ENCODE data around the gene PRRX2.

PRRX2 gene

DNA sequence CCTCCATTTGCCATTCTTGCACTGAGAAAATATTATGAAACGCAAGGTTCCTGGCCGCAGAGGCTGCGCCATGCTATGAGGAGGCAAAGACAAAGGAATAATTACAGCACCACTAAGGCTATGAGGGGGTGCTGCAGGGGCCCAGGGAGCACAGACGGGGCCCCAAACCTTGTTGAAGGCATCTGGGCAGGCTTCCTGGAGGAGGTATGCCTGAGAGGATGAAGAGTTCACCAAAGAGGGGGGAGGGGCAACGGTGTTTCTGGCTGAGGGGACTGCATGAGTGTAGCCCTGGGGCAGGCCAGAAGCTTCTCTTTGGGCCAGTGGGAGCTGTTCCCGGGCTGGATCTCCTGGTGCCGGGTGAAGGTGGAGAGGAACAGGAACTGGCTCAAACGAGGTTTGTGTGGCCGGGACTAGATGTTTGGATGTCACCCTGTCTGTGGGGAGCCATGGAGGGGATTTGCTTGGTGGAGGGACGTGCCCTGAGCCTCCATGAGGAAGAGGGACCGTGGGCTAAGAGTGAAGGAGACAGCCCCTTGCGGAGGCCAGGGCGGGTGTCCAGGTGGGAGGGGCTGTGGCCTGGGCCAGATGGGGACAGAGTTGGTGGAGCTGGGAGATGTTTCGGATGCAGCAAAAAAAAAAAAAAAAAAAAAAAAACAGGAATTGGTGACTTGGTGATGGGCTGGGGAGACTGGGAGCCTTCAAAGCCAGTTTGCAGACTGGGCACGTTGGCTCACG is 59.2 kb downstream of the PRRX2 start:
- TF ChIP-seq, protein P1, sequence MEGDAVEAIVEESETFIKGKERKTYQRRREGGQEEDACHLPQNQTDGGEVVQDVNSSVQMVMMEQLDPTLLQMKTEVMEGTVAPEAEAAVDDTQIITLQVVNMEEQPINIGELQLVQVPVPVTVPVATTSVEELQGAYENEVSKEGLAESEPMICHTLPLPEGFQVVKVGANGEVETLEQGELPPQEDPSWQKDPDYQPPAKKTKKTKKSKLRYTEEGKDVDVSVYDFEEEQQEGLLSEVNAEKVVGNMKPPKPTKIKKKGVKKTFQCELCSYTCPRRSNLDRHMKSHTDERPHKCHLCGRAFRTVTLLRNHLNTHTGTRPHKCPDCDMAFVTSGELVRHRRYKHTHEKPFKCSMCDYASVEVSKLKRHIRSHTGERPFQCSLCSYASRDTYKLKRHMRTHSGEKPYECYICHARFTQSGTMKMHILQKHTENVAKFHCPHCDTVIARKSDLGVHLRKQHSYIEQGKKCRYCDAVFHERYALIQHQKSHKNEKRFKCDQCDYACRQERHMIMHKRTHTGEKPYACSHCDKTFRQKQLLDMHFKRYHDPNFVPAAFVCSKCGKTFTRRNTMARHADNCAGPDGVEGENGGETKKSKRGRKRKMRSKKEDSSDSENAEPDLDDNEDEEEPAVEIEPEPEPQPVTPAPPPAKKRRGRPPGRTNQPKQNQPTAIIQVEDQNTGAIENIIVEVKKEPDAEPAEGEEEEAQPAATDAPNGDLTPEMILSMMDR (IDR thresholded peaks at IDR 0.05): no peak
- DNase-seq (ENCODE audit: low spot score): peak; percentile 71
- no peak overlapping the region for H3K4me3 ChIP-seq
- H3K27ac ChIP-seq: peak overlapping the region in 1 of 2 donors; percentile 22

DNA sequence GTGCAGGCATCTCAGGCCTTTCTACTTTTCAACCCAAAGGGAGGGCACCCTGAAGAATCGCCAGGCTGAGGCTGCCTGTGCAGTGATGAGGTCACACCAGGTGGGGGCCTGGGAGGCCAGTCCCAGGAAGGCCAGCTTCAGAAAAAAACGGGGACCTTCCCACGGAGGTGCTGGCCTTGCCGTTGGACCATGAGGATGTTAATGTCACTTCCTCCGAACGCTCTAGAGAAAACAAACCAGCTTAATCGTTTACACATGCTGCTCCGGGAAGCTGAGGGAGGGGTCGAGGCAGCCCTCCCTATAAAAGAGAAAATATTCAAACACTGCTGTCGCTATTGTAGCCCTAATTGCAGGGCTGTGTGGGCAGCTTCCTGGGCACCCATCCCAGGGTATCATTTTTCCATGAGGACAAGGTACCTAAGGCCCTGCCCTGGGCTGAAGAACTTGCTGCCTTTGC is 60.4 kb downstream of the PRRX2 start:
- H3K27ac ChIP-seq: peak overlapping the region; percentile 35 to 65

DNA sequence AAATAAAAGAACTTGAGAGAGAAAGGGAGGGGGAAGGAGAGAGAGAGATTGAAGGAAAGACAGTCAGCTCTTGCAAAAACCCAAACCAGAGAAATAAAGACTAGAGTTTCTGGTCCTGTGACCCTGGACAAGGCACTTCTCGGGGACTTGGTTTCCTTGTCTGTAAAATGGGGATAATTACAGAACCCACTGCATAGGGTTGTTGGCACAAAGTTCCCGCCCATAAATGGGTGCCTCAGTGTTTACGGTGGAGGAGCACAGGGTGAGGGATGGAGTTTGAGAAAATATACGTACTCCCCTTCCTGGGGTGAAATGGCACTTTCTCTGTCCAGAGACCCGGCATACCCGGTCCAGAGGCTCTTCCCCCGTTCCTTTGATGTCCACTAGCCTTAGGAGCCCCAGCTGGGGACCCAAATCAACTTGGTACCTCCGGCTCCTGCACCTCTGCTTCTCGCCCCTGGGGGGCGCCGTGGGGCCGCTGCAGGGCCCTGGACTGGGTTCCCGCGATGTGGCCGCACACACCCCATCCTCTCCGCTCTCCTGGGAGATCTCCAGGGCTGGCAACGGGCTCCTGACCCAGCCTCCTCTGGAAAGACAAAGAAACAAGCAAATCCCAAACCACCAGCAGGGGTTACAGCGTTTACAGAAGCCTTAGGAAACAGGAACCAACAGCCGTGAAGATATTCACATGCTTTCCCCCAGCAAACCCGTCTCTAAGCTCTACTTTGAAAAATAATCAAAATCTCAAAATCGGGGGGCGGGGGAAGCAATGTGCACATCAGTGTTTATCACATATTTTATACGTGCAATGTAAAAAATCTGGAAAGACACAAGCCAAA is 61.1 kb downstream of the PRRX2 start:
- H3K4me3 ChIP-seq: peak overlapping the region; percentile 4
- H3K27ac ChIP-seq: peak overlapping the region; percentile 21 to 35
- TF ChIP-seq, protein P1 (IDR thresholded peaks at IDR 0.05): peak; percentile 89
- DNase-seq (ENCODE audit: low spot score): no peak

More for the DNA sequence above, 60.4 kb downstream of the PRRX2 start:
- DNase-seq (ENCODE audit: low spot score): no peak
- H3K4me3 ChIP-seq: no peak overlapping the region
- TF ChIP-seq, protein P1 (IDR thresholded peaks at IDR 0.05): no peak

DNA sequence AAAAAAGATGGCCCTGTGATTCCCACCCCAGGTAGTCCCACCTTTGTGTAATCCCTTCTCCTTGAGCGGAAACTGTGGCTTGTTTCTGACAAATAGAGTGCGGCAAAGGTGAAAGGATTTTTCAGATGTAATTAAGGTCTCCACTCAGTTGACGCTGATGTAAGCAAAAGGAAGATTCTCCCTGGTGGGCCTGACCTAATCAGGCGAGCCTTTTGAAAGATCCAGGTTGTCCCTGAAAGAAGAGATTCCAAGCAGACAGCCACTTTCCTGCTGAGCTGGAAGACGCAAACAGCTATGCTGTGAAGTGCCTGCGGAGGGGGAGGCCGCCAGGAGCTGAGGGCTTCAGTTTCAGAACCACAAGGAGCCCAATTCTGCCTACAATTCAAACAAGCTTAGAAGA is 63.3 kb downstream of the PRRX2 start:
- DNase-seq (ENCODE audit: low spot score): no peak
- TF ChIP-seq, protein P1 (IDR thresholded peaks at IDR 0.05): no peak
- no peak overlapping the region for H3K27ac ChIP-seq
- no peak overlapping the region for H3K4me3 ChIP-seq

DNA sequence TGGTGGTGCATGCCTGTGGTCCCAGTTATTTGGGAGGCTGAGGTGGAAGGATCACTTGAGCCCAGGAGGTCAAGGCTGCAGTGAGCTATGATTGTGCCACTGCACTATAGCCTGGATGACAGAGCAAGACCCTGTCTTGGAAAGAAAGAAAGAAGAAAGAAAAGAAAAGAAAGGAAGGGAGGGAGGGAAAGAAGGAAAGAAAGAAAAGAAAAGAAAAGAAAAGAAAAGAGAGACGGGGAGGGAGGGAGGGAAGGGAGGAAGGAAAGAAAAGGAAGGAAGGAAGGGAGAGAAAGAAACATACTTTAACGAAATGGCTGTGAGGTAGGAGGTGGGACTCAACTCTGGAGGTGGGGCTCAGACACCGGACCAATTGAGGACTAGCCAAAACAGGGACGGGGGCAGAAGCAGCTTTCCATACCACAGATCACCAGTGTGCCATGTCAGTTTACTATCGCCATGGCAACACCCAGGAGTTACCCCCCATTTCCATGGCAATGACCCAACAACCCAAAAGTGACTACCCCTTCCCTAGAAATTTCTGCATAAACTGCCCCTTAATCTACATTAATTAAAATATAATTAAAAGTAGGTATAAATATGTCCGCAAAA is 66.1 kb downstream of the PRRX2 start:
- Histone ChIP-seq H3K27ac (no peak overlapping the region), H3K4me3 (no peak overlapping the region)
- TF ChIP-seq, protein P1 (IDR thresholded peaks at IDR 0.05): no peak
- DNase-seq (ENCODE audit: low spot score): no peak

DNA sequence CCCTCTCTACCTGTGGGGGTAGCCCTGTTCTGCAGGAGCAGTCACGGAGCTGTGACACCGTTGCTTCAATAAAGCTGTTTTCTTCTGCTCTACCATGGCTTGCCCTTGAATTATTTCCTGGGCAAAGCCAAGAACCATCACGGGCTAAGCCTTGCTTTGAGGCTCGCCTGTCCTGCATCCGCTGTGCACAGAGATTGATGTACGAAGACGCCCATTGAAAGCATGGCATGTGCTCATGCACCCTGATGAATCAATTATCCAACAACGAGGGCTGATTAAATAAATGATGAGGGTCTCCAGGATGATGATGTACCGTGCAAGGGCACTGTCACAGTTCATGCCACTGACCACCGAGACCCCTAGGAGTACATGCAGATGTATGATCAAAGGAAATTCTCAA is 66.7 kb downstream of the PRRX2 start:
- H3K27ac ChIP-seq: no peak overlapping the region
- TF ChIP-seq, protein P1 (IDR thresholded peaks at IDR 0.05): no peak
- no peak overlapping the region for H3K4me3 ChIP-seq
- DNase-seq (ENCODE audit: low spot score): no peak

Data from coronary artery (tissue), 2 donors.